Activated T-cell treated with anti-CD3 and anti-CD28 coated beads, Interleukin-2, amount 50 U/mL, for 24 hours (primary cell): ENCODE results near the gene INTS13.

Source experiments
- DNase-seq: peaks from one replicate; pipeline ENCODE4 v3.0.0-alpha.2; 2020
- H3K27ac Mint-ChIP-seq: 2 replicates; pipeline ENCODE4 v1.8.0; 2020; ENCODE audit warnings: mild to moderate bottlenecking, mixed read lengths
- H3K27me3 Mint-ChIP-seq: 2 replicates; pipeline ENCODE4 v1.8.0; 2020; ENCODE audit warnings: mixed read lengths
- H3K36me3 Mint-ChIP-seq: 2 replicates; pipeline ENCODE4 v1.8.0; 2020; ENCODE audit warnings: low read depth, mixed read lengths
- H3K4me1 Mint-ChIP-seq: 2 replicates; pipeline ENCODE4 v1.8.0; 2020; ENCODE audit warnings: low read depth, mixed read lengths
- H3K4me3 Mint-ChIP-seq: 2 replicates; pipeline ENCODE4 v1.8.0; 2020; ENCODE audit warnings: mild to moderate bottlenecking, moderate library complexity, mixed read lengths
- H3K9me3 Mint-ChIP-seq: 2 replicates; pipeline ENCODE4 v1.8.0; 2020; ENCODE audit warnings: mixed read lengths

Gene INTS13

DNA sequence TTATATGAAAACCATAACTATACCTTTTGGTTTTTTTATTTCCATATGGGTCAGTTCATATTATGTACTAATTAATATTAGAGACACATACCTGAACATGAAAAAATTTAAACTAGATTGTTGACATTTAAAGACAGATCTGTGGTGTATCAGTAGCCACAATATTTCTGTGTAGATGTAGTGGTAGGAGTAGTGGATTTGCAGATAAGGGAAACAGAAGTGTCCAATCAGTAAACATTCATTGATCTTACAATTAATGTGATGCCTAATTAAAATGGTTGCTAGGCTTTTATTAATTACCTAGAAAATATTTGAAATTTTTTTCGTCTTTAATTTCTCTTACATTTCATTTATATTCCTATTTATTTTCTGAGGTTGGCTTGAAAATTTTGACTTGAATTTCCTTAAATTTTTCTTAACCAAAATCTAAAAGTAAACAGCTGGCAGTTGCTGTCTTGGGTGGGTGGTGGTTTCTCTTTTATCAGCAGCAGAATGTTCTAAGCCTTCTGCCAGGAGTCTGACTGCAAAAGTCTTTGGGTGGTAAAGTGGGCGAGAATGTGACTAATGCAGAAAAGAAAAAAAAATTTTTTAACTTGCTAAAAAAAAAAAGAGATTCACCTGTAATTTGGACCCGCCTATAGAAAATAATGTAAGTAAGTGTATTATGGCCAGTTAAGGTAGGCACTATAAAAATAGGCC, 2.9 kb upstream of the INTS13 start:
- no peaks in the 10 kb centered on the region for H3K9me3 Mint-ChIP-seq
- H3K4me1 Mint-ChIP-seq: peaks cover 59% of the 10 kb centered on the region
- peak overlapping the region; percentile 95 for H3K4me3 Mint-ChIP-seq
- peak overlapping the region; percentile 100 for H3K27ac Mint-ChIP-seq
- H3K27me3 Mint-ChIP-seq: no peaks in the 10 kb centered on the region
- DNase-seq: no peak
- peaks cover 45% of the 10 kb centered on the region for H3K36me3 Mint-ChIP-seq

DNA sequence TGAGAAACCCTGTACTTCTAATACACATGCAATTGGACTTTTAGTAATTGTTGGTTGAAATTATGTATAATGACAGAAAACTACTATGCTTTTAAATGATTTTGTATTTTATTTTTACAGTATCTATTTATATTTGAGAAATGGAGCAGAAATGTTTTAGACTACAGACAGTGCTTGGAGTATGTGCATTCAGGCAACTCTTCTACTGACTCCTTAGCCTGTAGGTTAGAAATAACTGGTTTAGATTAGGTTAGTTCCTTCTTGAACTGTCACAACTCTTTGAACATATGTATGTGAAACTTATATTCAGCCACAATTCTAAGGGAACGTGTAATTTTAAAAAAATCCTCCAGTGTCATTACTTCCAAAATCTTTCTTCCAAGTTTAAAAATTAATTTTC, 2.2 kb upstream of the INTS13 start:
- Mint-ChIP-seq H3K4me1 (peaks cover 63% of the 10 kb centered on the region), H3K27me3 (no peaks in the 10 kb centered on the region), H3K27ac (peak overlapping the region; percentile 100), H3K4me3 (peak overlapping the region; percentile 95), H3K36me3 (peaks cover 48% of the 10 kb centered on the region), H3K9me3 (no peaks in the 10 kb centered on the region)
- no peak for DNase-seq

DNA sequence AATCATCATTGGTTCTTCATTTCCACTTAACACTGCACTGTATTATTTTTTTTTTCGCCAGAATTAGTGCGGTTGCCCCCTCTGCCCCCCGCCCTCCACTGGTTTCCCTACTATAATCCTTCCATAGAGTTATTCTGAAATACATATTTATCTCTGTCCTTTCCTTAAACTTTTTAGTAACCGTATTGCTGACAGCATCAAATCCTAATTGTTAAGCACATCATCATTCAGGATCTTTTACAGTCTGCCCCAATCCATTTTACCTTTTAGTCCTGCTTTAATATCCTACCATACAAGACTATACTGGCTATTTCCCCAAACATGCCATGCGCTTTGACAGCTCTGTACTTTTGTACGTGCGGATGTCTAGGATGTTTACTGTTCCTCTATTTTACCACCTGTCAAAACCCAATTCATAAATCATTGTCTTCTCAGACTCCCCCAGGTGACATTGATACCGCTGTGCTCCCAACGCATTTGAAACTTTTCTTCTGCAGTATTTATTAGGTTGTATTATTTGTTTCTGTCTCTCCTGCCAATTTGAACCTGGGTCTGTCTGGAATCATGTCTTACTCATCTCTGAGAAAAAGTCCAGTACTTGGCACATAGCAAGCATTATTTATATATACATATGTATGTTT, 1.5 kb upstream of the INTS13 start:
- Mint-ChIP-seq H3K27ac (peak overlapping the region; percentile 100), H3K36me3 (peaks cover 52% of the 10 kb centered on the region), H3K4me1 (peaks cover 67% of the 10 kb centered on the region)

DNA sequence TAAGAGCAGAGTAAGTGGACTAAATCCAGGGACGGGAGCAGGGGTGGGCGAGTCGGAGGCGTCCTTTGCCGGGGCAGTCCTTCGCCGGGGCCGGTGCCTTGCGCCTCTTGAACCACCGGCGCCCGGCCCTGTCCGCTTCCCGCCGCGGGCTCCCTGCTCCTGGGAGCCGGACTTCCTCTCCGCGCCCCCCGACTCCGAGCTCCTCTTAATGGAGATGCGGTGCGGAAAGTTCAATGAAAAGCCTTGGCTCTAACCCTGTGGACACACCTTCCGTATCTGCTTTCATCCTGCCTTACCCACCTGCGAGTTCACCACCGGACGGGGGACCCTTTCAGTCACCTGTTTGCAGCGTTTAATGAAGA, 901 bp upstream of the INTS13 start:
- no peaks in the 10 kb centered on the region for H3K27me3 Mint-ChIP-seq
- H3K9me3 Mint-ChIP-seq: no peaks in the 10 kb centered on the region
- no peak for DNase-seq

More for the DNA sequence above, 1.5 kb upstream of the INTS13 start:
- Mint-ChIP-seq H3K27me3 (no peaks in the 10 kb centered on the region), H3K4me3 (peak overlapping the region; percentile 95), H3K9me3 (no peaks in the 10 kb centered on the region)
- no peak for DNase-seq

DNA sequence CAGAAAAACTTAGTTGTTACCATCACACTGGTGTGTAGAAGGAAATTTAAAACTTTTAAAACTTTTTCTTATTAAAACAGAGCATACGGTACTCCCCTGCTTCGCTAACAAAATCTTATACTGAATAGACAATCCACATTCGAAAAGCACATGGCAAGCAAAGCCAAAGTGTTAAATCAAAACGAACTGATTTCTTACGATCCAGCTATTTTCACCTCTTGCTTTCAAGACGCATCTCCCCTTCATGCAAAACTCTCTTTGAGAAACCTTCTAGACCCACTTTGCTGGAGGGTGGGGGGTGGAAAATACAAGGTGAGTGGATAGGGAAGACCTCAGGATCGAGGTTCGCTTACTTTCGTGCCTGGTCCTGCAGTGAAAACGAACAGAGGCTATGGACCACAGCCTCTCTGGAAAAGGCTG, 328 bp downstream of the INTS13 start:
- Mint-ChIP-seq H3K27me3 (no peaks in the 10 kb centered on the region), H3K4me3 (peak overlapping the region; percentile 95), H3K36me3 (peaks cover 62% of the 10 kb centered on the region), H3K27ac (peak overlapping the region; percentile 100), H3K9me3 (no peaks in the 10 kb centered on the region), H3K4me1 (peaks cover 65% of the 10 kb centered on the region)
- no peak for DNase-seq

More for the DNA sequence above, 901 bp upstream of the INTS13 start:
- peak overlapping the region; percentile 95 for H3K4me3 Mint-ChIP-seq
- peak overlapping the region; percentile 100 for H3K27ac Mint-ChIP-seq
- H3K4me1 Mint-ChIP-seq: peaks cover 65% of the 10 kb centered on the region
- H3K36me3 Mint-ChIP-seq: peaks cover 54% of the 10 kb centered on the region

DNA sequence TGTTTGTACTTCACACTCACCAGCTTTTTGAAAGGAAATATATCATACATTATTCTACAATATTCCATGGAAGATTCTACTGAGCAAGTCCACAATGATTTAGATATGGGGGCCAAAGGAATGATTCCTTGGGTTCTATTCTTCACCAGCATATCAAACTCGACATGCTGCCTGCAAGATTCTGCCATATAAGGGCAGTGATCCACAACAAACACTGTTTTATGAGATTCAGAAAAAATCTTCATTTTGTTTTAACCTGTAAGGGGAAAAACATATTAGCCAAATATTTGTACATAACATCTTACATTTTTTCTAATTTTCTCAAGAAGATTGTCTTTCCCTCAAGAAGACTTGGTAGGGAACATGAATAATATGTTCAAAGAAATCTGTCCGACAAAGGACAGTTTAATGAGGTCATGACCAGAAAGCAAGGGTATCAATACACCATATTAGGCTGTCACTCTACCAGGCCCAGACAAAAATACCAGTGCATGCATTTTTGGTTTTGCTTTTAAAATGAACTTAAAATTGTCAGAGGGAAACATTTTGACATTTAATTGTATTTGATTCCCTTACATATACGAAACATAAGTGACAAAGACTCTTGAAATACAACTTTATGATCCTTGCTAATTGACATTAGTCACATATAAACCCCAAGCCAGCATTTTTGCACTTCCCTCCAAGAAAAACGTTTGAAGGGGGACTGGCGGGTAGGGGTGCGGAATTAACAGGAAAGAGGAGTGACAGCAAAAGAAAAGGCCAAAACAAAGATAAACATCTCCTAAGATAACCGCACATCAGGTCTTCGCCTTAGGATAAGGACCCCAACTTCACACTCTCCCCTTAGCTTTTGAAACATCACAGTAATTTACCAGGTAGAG, 980 bp downstream of the INTS13 start:
- Mint-ChIP-seq H3K9me3 (no peaks in the 10 kb centered on the region), H3K36me3 (peaks cover 66% of the 10 kb centered on the region), H3K27me3 (no peaks in the 10 kb centered on the region), H3K4me1 (peaks cover 65% of the 10 kb centered on the region), H3K4me3 (peak overlapping the region; percentile 95), H3K27ac (peak overlapping the region; percentile 100)
- DNase-seq: no peak

DNA sequence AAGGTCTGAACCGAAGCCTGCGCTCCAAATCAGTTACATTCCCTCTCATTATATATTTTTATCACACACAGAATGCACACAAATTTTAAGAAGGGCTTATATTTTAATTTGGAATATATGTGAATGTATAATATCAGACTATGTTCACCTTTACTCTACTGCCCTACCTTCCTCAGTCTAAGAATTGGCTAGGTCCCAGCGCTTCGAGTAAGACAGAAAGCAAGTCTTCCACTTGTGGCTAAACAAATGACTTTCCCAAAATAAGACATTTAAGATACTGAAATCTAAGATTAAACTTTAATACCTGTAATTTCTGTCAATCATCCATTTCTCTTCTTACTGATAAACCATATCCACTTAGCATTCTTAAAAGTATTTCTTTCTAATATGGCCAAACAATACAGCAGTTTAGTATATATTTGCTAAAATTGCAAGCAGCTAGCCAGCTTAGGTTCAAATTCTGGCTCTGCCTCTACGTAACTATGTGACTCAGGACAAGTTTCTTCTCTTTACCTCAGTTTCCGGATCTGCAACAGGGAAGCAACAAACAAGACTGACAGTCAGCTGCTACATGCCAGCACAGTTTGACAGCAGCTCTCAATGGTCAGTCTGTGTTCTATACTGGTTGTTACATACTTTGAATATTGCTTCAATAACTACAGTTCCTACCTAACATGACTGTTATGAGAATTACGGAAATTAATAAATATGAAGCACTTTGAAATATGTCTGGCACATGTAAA, 2.0 kb downstream of the INTS13 start:
- Mint-ChIP-seq H3K27ac (peak overlapping the region; percentile 100), H3K36me3 (peaks cover 75% of the 10 kb centered on the region), H3K4me3 (peak overlapping the region; percentile 95), H3K27me3 (no peaks in the 10 kb centered on the region), H3K4me1 (peaks cover 58% of the 10 kb centered on the region), H3K9me3 (no peaks in the 10 kb centered on the region)
- no peak for DNase-seq

DNA sequence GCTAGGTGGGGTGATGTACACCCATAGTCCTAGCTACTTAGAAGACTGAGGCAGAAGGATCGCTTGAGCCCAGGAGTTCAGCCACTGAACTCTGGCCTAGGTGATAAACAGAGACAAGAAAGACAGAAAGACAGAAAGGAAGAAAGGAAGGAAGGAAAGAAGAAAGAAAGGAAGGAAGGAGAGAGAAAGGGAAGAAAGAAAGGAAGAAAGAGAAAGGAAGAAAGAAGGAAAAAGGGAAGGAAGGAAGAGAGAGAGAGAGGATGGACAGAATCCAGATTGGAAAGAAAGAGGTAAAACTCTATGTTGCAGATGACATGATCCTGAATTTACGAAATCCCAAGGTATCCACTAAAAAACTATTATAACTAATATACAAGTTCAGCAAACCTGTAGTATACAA, 8.2 kb downstream of the INTS13 start:
- Mint-ChIP-seq H3K36me3 (peaks cover 90% of the 10 kb centered on the region), H3K9me3 (no peaks in the 10 kb centered on the region), H3K4me1 (peaks cover 33% of the 10 kb centered on the region), H3K27ac (no peak overlapping the region), H3K27me3 (no peaks in the 10 kb centered on the region), H3K4me3 (no peak overlapping the region)
- no peak for DNase-seq

DNA sequence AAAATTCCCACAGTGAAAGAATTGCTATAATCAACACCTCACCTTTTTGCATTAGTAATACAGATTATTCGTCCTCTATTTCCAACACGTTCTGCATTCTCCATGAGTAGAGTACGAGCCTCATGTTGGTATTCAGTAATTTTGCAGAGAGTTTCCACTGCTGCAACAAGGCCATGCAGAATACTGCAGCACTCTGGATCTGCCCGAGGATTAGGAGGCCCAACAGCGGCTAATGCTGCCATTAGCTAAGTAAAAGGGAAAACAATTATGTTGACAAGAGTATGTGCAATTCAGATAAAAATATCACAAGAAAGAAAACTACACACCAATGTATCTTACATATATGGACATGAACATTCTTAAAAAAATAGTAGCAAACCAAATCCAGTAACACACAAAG, 9.1 kb downstream of the INTS13 start:
- DNase-seq: no peak
- Mint-ChIP-seq H3K4me3 (no peak overlapping the region), H3K27me3 (no peaks in the 10 kb centered on the region), H3K4me1 (peaks cover 26% of the 10 kb centered on the region), H3K9me3 (no peaks in the 10 kb centered on the region), H3K36me3 (peaks cover 86% of the 10 kb centered on the region), H3K27ac (no peak overlapping the region)

DNA sequence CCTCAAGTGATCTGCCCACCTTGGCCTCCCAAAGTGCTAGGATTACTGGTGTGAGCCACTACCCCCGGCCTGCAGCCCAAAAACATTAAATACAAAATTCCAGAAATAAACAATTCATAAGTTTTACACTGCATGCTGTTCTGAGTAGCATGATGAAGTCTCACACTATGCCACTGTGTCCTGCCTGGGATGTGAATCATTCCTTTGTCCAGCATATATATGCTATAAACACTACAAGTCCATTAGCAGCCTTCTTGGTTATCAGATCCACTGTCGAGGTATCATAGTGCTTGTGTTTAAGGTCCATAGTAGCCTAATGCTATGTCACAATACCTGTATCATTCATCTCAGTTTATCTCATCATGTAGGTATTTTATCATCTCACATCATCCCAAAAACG, 15.9 kb downstream of the INTS13 start:
- H3K27me3 Mint-ChIP-seq: no peaks in the 10 kb centered on the region
- no peak overlapping the region for H3K4me3 Mint-ChIP-seq
- H3K4me1 Mint-ChIP-seq: no peaks in the 10 kb centered on the region
- H3K27ac Mint-ChIP-seq: no peak overlapping the region
- H3K9me3 Mint-ChIP-seq: no peaks in the 10 kb centered on the region
- peaks cover 79% of the 10 kb centered on the region for H3K36me3 Mint-ChIP-seq
- no peak for DNase-seq

DNA sequence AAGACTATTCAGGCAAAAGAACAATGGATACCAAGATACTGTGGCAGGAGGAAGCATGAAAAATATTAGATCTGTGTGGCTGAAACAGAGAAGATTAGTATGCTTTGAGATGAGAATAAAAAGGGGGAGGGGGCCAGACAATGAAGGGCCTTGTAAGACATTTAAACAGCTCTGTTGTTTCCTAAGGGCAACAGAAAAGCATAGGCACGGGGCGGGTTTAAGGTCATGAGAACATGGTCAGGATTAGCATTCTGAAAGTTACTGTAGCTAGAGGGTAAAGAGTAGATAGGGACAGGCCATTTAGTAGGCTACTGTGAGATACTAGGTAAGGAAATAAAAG, 18.6 kb downstream of the INTS13 start:
- no peaks in the 10 kb centered on the region for H3K4me1 Mint-ChIP-seq
- H3K27me3 Mint-ChIP-seq: no peaks in the 10 kb centered on the region
- H3K36me3 Mint-ChIP-seq: peaks cover 80% of the 10 kb centered on the region
- no peak overlapping the region for H3K4me3 Mint-ChIP-seq
- no peak for DNase-seq
- H3K27ac Mint-ChIP-seq: no peak overlapping the region
- no peaks in the 10 kb centered on the region for H3K9me3 Mint-ChIP-seq

DNA sequence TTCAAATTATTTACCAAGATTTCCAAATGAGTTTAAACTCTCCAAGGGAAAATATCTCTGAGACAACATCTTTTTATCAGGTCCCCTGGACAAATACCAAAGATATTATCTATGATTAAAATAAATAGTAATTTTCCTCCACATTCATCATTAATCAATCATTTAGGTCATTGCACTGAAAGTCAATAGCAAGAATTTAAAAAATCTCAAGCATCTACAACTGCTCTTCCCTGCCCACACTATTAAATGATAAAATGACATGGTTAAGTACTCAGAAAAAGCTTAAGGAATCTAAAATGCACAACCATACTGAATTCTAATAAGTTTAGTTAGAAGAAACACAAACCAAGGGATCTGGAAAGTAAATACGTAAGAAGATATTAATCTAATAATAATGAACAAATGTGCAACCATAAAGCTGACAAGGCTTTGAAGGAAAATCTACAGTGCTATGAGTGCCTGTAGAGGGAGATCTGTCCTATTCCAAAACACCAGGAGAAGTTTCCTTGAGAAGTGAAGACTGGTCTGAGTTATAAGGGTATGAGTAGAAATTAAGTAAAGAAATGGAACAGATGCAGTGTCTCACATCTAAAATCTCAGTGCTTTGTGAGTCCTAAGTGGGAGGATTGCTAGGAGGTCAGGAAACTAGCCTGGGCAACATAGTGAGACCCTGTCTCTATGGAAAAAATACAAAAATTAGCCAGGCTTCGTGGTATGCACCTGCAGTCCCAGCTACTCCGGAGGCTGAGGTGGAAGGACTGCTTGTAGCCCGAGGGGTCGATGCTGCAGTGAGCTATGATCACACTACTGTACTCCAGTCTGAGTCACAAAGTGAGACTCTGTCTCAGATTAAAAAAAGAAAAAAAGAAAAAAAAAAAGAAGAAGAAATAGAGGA, 19.2 kb downstream of the INTS13 start:
- no peak overlapping the region for H3K27ac Mint-ChIP-seq
- DNase-seq: no peak
- no peaks in the 10 kb centered on the region for H3K27me3 Mint-ChIP-seq
- H3K9me3 Mint-ChIP-seq: no peaks in the 10 kb centered on the region
- peaks cover 81% of the 10 kb centered on the region for H3K36me3 Mint-ChIP-seq
- no peaks in the 10 kb centered on the region for H3K4me1 Mint-ChIP-seq
- H3K4me3 Mint-ChIP-seq: no peak overlapping the region

DNA sequence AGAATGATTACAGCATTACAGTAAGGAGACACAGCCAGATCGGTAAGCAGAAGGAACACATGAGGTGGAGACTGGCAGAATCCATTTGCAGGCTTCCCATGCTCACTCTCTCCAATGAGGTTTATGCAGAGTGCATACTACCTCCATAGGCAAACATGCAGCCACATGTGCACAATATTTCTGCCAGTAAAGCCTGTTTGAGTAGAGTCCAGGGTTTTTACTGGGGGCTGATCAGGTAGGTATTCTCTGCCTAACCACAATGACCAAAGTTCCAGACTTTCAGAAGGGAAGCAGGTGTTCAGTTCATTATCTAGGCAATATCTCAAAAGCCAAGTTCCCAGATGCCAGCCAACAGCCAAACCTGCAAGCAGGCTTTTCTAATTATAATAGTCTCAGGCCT, 31.1 kb downstream of the INTS13 start:
- Mint-ChIP-seq H3K9me3 (peaks cover 9% of the 10 kb centered on the region), H3K4me1 (peaks cover 7% of the 10 kb centered on the region), H3K4me3 (no peak overlapping the region), H3K27me3 (no peaks in the 10 kb centered on the region), H3K36me3 (peaks cover 97% of the 10 kb centered on the region), H3K27ac (peak overlapping the region; percentile 68)
- no peak for DNase-seq
